Measurements from ENCODE around the gene SCMH1. TPM values are rescaled to one million over a fixed set of nuclear protein-coding genes. Genes with fewer than 3 reads are reported as not detected.
"Not testable (repeated sequence)": the region's sequence is repeated elsewhere in the genome, so short reads cannot be mapped to it uniquely, and the experiment has no call there.

The SCMH1 gene
- total RNA-seq, 1 experiment from 2014 or later: 42.7 TPM

GRCh38 chr1:41213341-41213740 lies 28.8 kb downstream of the SCMH1 start:
- H3K27me3 ChIP-seq (ENCODE audit: control insufficient read depth, insufficient read depth, low read length): no peaks in the 10 kb centered on the region
- no peaks in the 10 kb centered on the region for H3K9me3 ChIP-seq (ENCODE audit: control insufficient read depth, insufficient read depth, low read depth, low read length)
- no peak overlapping the region for H3K4me3 ChIP-seq (ENCODE audit: low read depth in 2 of 2, low read length in 2 of 2)
- TF ChIP-seq POLR2AphosphoS5 (IDR thresholded peaks at IDR 0.05; ENCODE audit: low read depth, low read length) (no peak), SIN3A (IDR thresholded peaks at IDR 0.05; ENCODE audit: borderline replicate concordance, insufficient read depth, low read depth, low read length) (no peak), CTCF (IDR thresholded peaks at IDR 0.05) (no peak), REST (IDR thresholded peaks at IDR 0.05; ENCODE audit: insufficient read depth in 1 of 2, low read depth in 2 of 2, low read length in 1 of 2) (no peak), TCF7L2 (IDR thresholded peaks at IDR 0.05; ENCODE audit: low read depth, low read length) (no peak)
- ATAC-seq (no peak), DNase-seq (ENCODE audit: low read depth, low spot score) (no peak)
- no peak overlapping the region for H3K27ac ChIP-seq (ENCODE audit: low read length)
- ChIA-PET POLR2A (interaction anchor here (0.6 kb wide), 1 partner anchor 1597 kb away, joined by 3 read pairs; no protein-coding TSS in a partner anchor), CTCF (no interaction called here)
- no peaks in the 10 kb centered on the region; the same call in 1 of the 2 replicates for H3K4me1 ChIP-seq (ENCODE audit: control insufficient read depth, insufficient read depth, low read length)
- intact Hi-C loops (cut with micrococcal nuclease; ENCODE audit: unreplicated experiment) (no loop called here), in situ Hi-C loops (cut with HindIII; ENCODE audit: low pct_unique_long_range_greater_than_20kb, low sequenced_read_pairs) (no loop called here)
- no peaks in the 10 kb centered on the region for H3K36me3 ChIP-seq (ENCODE audit: control insufficient read depth, insufficient read depth, low read length)
- BruUV-seq (replicated peaks): no TSS peak

- CTCF ChIA-PET, POLR2A ChIA-PET: not testable (repeated sequence)
Observed at GRCh38 chr1:41211608-41212007, 30.5 kb downstream of the SCMH1 start.

GRCh38 chr1:41207053-41207452 lies 35.1 kb downstream of the SCMH1 start:
- ATAC-seq; intact Hi-C loops (cut with micrococcal nuclease; ENCODE audit: unreplicated experiment); in situ Hi-C loops (cut with HindIII; ENCODE audit: low pct_unique_long_range_greater_than_20kb, low sequenced_read_pairs): not testable (repeated sequence)

More at GRCh38 chr1:41211608-41212007, 30.5 kb downstream of the SCMH1 start:
- H3K4me1 ChIP-seq (ENCODE audit: control insufficient read depth, insufficient read depth, low read length); ATAC-seq; H3K27me3 ChIP-seq (ENCODE audit: control insufficient read depth, insufficient read depth, low read length); in situ Hi-C loops (cut with HindIII; ENCODE audit: low pct_unique_long_range_greater_than_20kb, low sequenced_read_pairs); H3K9me3 ChIP-seq (ENCODE audit: control insufficient read depth, insufficient read depth, low read depth, low read length); intact Hi-C loops (cut with micrococcal nuclease; ENCODE audit: unreplicated experiment); H3K27ac ChIP-seq (ENCODE audit: low read length); DNase-seq (ENCODE audit: low read depth, low spot score); H3K4me3 ChIP-seq (ENCODE audit: low read depth in 2 of 2, low read length in 2 of 2); H3K36me3 ChIP-seq (ENCODE audit: control insufficient read depth, insufficient read depth, low read length); BruUV-seq (replicated peaks): not testable (repeated sequence)

More at GRCh38 chr1:41207053-41207452, 35.1 kb downstream of the SCMH1 start:
- H3K4me1 ChIP-seq (ENCODE audit: control insufficient read depth, insufficient read depth, low read length); CTCF ChIA-PET; POLR2A ChIA-PET; BruUV-seq (replicated peaks); H3K9me3 ChIP-seq (ENCODE audit: control insufficient read depth, insufficient read depth, low read depth, low read length); H3K36me3 ChIP-seq (ENCODE audit: control insufficient read depth, insufficient read depth, low read length); H3K27me3 ChIP-seq (ENCODE audit: control insufficient read depth, insufficient read depth, low read length); H3K27ac ChIP-seq (ENCODE audit: low read length); DNase-seq (ENCODE audit: low read depth, low spot score); H3K4me3 ChIP-seq (ENCODE audit: low read depth in 2 of 2, low read length in 2 of 2): not testable (repeated sequence)

All from Panc1 (cell line).